OCI-LY7 (cell line): ENCODE results near the gene SIPA1L3. TPM values are rescaled to one million over a fixed set of nuclear protein-coding genes. Genes with fewer than 3 reads are reported as not detected.

ENCODE experiments used
- BruUV-seq: library from RNA; stranded (reverse); fragments of 400-500 nt; replicated peaks from 2 replicates; lab custom pipeline; 2021; lab: Mats Ljungman, UMichigan
- CTCF ChIA-PET: fragments of 300-600 bp; sonication (Branson Sonifier 250); formaldehyde crosslinking; loops from one replicate; lab custom pipeline; 2022; ENCODE audit warnings: antibody characterized with exemption; ENCODE audit not compliant: unreplicated experiment; lab: Charles Lee
- POLR2A ChIA-PET: fragments of 300-600 bp; sonication (Branson Sonifier 250); formaldehyde crosslinking; loops from one replicate; lab custom pipeline; 2022; ENCODE audit warnings: antibody characterized with exemption; lab: Charles Lee
- DNase-seq: peaks from one replicate; pipeline ENCODE4 v3.0.0-alpha.2; 2015; ENCODE audit warnings: low spot score
- H2AFZ ChIP-seq: fragments of 200-600 bp; sonication (generic), shearing (Covaris generic); 2 replicates; pipeline ENCODE4 v1.6.1; 2014; ENCODE audit warnings: mild to moderate bottlenecking, antibody characterized with exemption, low read length, moderate library complexity
- H3K27ac ChIP-seq: fragments of 200-600 bp; sonication (generic); 2 replicates; pipeline ENCODE4 v1.5.1; 2014; ENCODE audit warnings: mixed run types, low read depth, mild to moderate bottlenecking, moderate library complexity, low read length, inconsistent platforms; ENCODE audit not compliant: poor library complexity, severe bottlenecking
- H3K36me3 ChIP-seq: fragments of 200-600 bp; sonication (generic); 2 replicates; pipeline ENCODE4 v1.6.1; 2014; ENCODE audit warnings: mild to moderate bottlenecking, antibody characterized with exemption, low read length, moderate library complexity, mixed read lengths; ENCODE audit not compliant: insufficient read depth
- H3K4me1 ChIP-seq: fragments of 200-600 bp; sonication (generic); 2 replicates; pipeline ENCODE4 v1.5.1; 2014; ENCODE audit warnings: mild to moderate bottlenecking, low read length; ENCODE audit not compliant: insufficient read depth, poor library complexity, severe bottlenecking
- H3K4me2 ChIP-seq: fragments of 200-600 bp; sonication (generic); 2 replicates; pipeline ENCODE4 v1.6.1; 2014; ENCODE audit warnings: mild to moderate bottlenecking, low read length
- H3K4me3 ChIP-seq: fragments of 200-600 bp; sonication (generic); 2 replicates; pipeline ENCODE4 v1.5.1; 2014; ENCODE audit warnings: mild to moderate bottlenecking, low read depth, low read length; ENCODE audit not compliant: poor library complexity, severe bottlenecking
- H3K79me2 ChIP-seq: fragments of 200-600 bp; sonication (generic); 2 replicates; pipeline ENCODE4 v1.6.1; 2016; ENCODE audit warnings: low read depth, mild to moderate bottlenecking, low read length, moderate library complexity, mixed read lengths; ENCODE audit not compliant: insufficient read depth
- H3K9me2 ChIP-seq: fragments of 200-600 bp; sonication (generic); 2 replicates; pipeline ENCODE4 v1.6.1; 2016; ENCODE audit warnings: mild to moderate bottlenecking, low read length, mixed read lengths; ENCODE audit not compliant: insufficient read depth
- H3K9me3 ChIP-seq: fragments of 200-600 bp; sonication (generic); 2 replicates; pipeline ENCODE4 v1.6.1; 2014; ENCODE audit warnings: mild to moderate bottlenecking, mixed run types, low read length, mixed read lengths
- H4K20me1 ChIP-seq: fragments of 200-600 bp; sonication (generic); 2 replicates; pipeline ENCODE4 v1.6.1; 2014; ENCODE audit warnings: mild to moderate bottlenecking, antibody characterized with exemption, low read length, moderate library complexity, mixed read lengths; ENCODE audit not compliant: insufficient read depth
- CTCF ChIP-seq: fragments of 200-600 bp; sonication (generic); conservative IDR thresholded peaks from 2 replicates; pipeline ENCODE4 v1.5.1; 2014; ENCODE audit warnings: mild to moderate bottlenecking, antibody characterized with exemption, low read length, moderate library complexity, mixed read lengths
- EZH2phosphoT487 ChIP-seq: fragments of 200-600 bp; sonication (generic); IDR thresholded peaks from 2 replicates; pipeline ENCODE4 v1.6.1; 2018; ENCODE audit warnings: low read depth, borderline replicate concordance, mild to moderate bottlenecking, mixed run types, antibody characterized with exemption, low read length, moderate library complexity, mixed read lengths
- intact Hi-C: fragments of 100-400 bp; cut with micrococcal nuclease; formaldehyde crosslinking; loops from one replicate; pipeline ENCODE4 v1.10.0; 2022; ENCODE audit not compliant: unreplicated experiment
- total RNA-seq, 2 experiments: library from RNA; depleted of rRNA in 1 of 2; stranded (reverse); fragments of >200 nt in 1 of 2; shearing (Covaris generic) in 1 of 2; gene quantifications; 2 replicates each; pipeline ENCODE4 v1.2.3, GENCODE V29; 2014 to 2022

The SIPA1L3 gene
- total RNA-seq, 2 experiments from 2014 or later, result 21.2 to 84.4 TPM

- CTCF ChIA-PET, result no interaction called here
- Histone ChIP-seq H3K4me1 (peaks cover 15% of the 10 kb centered on the region), H4K20me1 (no peaks in the 10 kb centered on the region), H3K4me3 (no peak overlapping the region), H2AFZ (no peak overlapping the region), H3K4me2 (no peak overlapping the region), H3K36me3 (peaks cover 11% of the 10 kb centered on the region), H3K9me3 (no peaks in the 10 kb centered on the region), H3K9me2 (no peaks in the 10 kb centered on the region), H3K27ac (no peak overlapping the region), H3K79me2 (no peaks in the 10 kb centered on the region)
- no TSS peak for BruUV-seq
- DNase-seq, result no peak
- POLR2A ChIA-PET, result interaction anchor here (0.7 to 1.1 kb wide), 2 partner anchors 8 to 47 kb away, joined by 3 to 4 read pairs; no protein-coding TSS in a partner anchor
- TF ChIP-seq CTCF (no peak), EZH2phosphoT487 (no peak)
- intact Hi-C loops, result no loop called here
Measured at GRCh38 chr19:38024992-38025908, 118.2 kb downstream of the SIPA1L3 start.

- no peak overlapping the region for H3K4me2 ChIP-seq
- H3K4me1 ChIP-seq, result peaks cover 15% of the 10 kb centered on the region
- H3K27ac ChIP-seq, result no peak overlapping the region
- peaks cover 17% of the 10 kb centered on the region for H3K36me3 ChIP-seq
- BruUV-seq, result no TSS peak
- H3K9me3 ChIP-seq, result peaks cover 4% of the 10 kb centered on the region; the same call in 1 of the 2 replicates
- no peaks in the 10 kb centered on the region for H3K79me2 ChIP-seq
- H4K20me1 ChIP-seq, result no peaks in the 10 kb centered on the region
- TF ChIP-seq CTCF, result no peak
- no peak overlapping the region for H3K4me3 ChIP-seq
- no peak overlapping the region for H2AFZ ChIP-seq
- H3K9me2 ChIP-seq, result no peaks in the 10 kb centered on the region
- POLR2A ChIA-PET, result interaction anchor here (0.7 kb wide), 1 partner anchor 48 kb away, joined by 3 read pairs; no protein-coding TSS in a partner anchor
- DNase-seq, result no peak
- CTCF ChIA-PET, result no interaction called here
- intact Hi-C loops, result no loop called here
Measured at GRCh38 chr19:38025909-38026307, 118.9 kb downstream of the SIPA1L3 start.
